ENCODE results near the gene SEC23B.
"Not testable (repeated sequence)": the region's sequence is repeated elsewhere in the genome, so short reads cannot be mapped to it uniquely, and the experiment has no call there.

Gene SEC23B

DNA sequence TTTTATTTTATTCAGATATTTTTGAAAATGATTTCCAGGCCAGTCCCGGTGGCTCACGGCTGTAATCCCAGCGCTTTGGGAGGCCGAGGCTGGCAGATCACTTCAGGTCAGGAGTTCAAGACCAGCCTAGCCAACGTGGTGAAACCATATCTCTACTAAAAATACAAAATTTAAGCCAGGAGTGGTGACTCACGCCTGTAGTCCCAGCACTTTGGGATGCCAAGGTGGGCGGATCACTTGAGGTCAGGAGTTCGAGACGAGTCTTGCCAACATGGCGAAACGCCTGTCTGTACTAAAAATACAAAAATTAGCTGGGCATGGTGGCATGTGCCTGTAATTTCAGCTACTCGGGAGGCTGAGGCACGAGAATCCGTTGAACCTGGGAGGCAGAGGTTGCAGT is 19.0 kb downstream of the SEC23B start:
- DNase-seq: not testable (repeated sequence)

DNA sequence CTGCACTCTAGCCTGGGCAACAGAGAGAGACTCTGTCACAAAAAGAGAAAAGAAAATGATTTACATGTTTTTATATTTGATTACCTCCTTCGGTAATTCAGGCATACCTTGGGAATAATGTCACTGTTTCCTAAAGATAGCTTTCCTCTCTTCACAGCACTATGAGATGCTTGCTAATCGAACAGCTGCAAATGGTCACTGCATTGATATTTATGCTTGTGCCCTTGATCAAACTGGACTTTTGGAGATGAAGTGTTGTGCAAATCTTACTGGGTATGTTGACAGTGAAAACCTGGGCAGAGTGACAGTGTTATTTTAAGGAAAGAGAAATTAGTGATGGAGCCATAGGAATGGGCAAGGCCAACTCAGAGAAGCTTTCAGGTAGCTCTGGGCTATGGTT is 19.6 kb downstream of the SEC23B start:
- DNase-seq: no peak

DNA sequence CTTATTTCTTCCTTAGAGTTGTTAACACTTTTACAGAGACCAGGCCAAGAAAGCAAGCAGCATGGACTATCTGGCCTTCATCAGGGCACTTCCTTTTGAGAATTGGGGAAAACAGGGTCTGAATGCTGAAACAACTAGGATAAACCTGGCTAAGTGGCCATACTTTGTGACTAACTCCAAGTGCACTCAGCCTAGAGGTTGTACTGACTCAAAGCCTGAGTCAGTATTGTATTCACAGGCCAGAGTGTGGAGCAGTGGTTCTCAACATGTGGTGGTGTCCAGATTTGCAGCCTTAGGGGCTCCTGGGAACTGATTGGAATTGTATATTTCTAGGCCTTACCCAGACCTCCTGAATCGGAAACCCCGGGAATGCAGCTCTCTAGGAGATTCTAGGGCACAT is 20.1 kb downstream of the SEC23B start:
- no peak for DNase-seq

DNA sequence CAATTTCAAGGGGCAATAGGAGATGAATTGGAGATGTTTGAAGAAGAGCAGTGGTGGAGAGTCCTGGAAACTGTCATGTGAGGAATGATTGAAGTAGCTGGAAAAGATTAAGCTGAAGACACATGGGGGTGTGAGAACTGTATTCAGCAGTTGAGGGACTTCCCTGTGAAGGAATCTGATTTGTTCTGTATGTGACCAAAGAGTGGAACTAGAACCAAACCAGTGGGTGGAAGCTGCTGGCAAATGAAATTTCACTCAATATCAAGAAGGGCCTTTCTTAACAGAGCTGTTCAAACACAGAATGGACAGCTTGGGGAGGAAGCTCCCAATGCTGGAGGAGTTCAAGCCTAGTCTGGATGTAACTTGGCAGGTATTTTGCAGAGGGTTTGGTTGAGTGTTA is 21.3 kb downstream of the SEC23B start:
- DNase-seq: no peak

DNA sequence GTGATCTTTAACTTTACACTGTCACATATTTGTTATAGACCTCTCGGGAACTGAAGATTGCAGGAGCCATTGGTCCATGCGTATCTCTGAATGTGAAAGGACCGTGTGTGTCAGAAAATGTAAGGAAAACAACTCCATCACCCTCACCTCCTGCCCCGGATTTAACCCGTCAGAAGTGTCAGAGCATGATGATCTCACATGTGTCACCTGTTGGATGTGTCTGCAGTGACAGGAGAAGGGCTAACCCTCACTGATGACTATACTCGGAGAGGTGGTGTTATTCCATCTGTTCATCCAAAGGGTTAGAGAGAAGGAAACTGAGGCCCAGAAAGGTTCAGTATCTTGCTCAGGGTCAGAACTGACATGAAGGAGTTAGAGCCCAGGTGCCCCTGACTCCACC is 24.9 kb downstream of the SEC23B start:
- DNase-seq: no peak

DNA sequence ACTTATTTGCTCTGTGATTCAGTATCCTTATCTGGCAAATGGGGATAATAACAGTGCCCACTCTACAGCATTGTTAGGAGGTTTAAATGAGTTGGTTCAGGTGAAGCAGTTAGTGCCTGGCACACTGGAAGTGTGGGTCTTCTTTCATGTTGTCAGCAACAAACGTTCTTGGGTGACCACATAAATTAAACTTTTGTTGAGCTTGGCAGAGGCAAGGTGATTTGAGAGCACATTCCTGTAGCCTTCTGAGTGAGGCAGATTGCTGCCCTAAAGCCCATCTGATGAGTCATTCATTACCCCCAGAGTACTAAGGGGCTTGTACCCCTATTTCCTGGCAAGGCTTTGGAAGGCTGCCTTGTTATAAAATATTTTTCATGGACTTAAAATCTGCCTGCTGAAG is 25.8 kb downstream of the SEC23B start:
- DNase-seq: no peak

DNA sequence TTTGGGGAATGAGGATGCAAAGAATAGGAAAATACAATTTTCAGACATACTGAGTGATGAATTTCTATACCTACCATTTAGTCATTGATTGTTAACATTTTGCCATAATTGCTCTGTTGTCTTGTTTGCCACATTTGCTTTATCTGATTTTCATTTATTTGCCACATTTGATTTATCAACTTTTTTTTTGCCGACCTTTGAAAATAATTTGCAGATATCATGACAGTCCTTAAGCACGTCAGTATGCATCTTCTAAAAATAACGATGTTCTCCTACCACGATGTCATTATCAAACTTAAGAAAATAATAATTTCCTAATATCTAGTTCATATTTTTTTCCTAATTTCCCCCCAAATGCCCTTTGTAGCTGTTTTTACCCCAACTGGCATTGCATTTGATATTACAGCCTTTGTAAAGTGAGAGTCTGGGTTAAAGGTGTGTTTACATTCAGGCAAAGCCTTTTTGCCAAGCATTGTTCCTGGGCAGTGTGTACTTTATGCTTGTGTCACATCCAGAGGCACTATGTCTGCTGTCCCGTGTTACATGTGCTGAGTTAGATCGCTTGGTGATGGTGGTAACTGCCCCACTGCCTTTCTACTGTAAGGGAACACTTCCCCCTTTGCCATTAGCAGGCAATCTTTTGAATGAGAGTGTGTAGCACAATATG is 26.4 kb downstream of the SEC23B start:
- no peak for DNase-seq

DNA sequence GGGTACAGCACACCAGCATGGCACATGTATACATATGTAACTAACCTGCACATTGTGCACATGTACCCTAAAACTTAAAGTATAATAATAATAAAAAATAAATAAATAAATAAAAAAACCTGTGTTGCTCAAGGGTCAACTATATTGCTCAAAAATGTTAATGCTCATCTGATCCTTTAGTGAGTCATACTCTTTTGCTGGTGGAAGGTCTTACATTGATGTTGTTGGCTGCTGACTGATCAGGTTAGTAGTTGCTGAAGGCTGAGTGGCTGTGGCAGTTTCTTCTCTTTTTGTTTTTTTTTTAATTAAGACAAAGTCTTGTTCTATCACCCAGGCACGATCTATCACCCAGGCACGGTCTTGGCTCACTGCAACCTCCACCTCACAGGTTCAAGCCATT is 29.9 kb downstream of the SEC23B start:
- no peak for DNase-seq

DNA sequence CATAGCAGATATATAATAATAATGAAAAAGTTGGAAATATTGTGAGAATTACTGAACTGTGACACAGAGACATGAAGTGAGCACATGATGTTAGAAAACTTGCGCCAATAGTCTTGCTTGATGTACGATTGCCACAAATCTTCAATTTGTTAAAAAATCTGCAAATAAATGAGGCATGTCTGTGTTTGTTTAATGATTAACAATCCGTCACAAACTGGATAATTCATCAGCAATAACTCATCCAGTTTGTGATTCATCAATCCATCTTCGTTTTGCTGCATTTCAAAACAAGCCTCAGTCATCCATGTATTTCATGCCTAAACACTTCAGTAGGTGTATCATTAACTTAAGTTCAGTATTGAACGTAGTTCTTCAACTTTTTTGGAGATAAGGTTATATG is 34.0 kb downstream of the SEC23B start:
- no peak for DNase-seq

DNA sequence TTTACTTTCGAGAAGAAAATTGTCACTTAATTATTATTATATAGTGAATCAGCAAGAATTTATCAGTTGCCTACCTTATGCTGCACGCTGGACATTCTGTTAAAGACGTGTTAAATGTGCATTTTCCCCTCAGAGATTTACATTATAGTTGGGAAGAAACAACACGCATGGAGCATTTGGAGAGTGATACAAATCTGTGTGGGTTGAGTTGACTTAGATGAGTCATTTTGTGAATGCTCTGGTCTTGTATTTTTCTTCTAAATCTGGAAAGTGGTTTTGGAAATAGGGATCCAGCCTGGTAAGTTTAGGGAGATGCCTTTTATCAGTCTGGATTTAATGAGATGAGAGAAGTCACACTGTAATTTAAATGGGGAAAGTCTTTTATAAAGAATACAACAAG is 35.5 kb downstream of the SEC23B start:
- no peak for DNase-seq

DNA sequence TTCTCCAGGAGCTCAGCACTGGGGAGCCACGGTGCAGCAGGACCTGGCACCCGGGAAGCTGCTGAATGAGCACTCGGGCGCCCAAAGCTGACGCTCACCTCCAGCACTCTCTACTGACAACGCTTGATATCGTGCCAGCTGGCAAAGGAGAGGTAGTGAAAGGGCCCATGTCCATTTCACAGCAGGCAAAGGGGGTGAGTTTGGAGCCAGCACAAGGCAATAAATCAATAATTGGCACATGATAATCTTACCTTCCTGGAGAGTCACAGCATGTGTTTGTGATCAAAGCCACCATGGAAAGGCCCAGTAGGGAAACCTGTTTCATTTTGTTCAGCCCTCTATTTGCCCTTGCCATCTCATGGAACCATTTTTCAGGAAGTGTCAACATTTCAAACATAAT is 36.2 kb downstream of the SEC23B start:
- DNase-seq: no peak

DNA sequence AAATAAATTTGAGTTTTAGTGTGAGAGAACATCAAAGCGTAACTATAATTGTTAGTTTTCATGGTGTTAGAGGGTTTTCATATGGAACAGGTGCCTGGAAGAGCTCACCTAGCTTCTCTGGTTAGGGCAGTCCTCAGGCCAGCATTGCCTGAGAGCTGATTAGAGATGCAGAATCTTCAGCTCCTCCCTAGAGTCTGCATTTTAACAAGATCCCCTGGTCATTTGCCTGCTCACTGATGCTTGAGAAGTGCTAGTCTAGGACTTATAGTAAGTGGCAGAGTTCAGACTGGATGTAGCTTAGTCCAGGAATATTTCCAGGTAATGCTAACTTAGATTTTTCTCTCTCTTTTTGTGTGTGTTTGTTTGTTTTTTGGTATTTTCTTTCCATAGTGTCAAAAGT is 37.8 kb downstream of the SEC23B start:
- no peak for DNase-seq

DNA sequence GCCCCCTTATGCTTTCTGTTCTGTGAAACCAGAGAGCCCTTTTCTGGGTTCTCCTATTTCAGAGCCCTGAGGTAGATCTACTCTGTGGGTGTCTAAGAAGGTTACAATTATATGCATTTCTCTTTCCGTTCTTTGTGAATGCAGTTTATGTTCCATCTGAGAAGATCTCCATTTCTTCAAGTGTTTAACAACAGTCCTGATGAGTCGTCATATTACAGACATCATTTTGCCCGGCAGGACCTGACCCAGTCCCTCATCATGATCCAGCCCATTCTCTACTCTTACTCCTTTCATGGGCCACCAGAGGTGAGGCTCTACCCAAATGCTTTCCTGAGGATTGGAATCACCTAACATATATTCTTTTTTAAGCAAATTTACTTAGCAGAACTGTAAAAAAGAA is 40.7 kb downstream of the SEC23B start:
- DNase-seq: no peak

DNA sequence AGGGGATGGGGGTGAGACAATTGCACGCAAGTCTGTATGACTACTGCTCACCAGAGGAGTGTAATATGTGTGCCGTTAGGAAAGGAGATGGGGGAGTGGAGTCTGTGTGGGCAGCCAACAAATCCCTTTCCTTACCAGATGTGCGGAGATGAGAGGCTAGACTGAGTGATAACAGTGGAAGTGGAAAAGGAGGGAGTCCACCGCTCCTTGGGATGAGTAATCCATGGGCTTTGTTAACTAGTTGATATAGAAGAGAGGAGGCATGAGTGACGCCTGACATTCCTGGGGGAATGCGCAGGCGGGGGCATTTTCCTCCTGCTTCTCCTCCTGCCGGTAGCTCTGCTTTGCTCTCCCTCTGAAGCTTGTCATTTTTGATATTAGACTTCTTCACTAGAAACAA is 46.0 kb downstream of the SEC23B start:
- DNase-seq: no peak

DNA sequence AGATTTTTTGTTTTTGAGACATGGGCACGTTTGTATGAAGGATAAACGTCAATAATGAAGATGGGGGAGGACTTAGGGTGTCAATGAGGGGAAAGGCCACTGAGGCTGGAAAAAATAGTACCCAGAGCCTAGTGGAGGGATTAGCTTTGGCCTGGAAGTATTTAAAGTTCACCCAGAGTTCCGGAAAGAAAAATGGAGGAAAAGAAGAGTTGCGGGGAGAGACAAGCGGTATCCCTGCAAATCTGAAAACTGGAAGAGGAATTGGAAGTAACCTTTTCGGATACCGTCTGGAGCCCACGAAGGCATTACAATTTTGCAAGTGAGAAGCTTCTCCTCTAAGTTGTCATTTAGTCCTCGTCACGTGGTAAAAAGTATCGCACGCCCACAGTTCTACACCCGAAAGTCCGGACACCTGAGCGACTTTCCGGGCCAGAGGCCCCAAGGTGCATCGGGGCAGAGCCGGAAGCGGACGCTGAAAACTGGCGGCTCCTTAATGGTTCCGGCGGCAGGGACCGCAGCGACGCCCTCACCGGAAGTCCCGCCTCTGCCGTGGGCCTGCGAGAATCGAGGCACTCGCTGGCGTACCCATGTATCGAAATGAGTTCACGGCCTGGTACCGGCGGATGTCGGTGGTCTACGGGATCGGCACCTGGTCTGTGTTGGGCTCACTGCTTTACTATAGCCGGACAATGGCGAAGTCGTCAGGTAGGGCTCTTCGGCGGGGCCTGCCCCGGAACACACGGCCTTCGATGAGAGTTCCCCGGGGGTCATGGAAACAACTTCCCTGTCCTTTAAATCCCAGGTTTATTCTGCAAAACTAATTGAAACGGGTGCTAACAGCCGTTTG is 59.4 kb downstream of the SEC23B start, which contains the start of gene SMIM26:
TSS of gene SMIM26 (plus strand) at position 541 of the 847 bp plus-strand sequence. CDS start at position 588, 47 bp downstream.
- DNase-seq: peak; percentile 96

DNA sequence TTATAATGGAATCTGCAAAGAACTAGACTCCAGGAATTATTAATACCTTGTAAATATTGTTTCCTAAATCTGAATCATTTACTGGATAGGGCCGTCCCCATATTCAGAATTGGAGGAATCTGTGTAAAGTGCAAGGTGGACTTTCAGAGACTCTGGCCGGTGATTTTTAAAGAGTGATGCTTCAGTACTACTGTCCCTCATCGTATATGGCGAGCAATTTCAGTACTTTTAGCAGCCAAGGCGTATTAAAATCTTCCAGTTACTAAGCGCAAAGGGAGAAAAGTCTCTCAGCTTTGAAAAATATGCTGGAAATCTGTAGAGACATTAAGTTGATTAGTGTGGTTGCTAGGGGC is 60.0 kb downstream of the SEC23B start:
- no peak for DNase-seq

DNA sequence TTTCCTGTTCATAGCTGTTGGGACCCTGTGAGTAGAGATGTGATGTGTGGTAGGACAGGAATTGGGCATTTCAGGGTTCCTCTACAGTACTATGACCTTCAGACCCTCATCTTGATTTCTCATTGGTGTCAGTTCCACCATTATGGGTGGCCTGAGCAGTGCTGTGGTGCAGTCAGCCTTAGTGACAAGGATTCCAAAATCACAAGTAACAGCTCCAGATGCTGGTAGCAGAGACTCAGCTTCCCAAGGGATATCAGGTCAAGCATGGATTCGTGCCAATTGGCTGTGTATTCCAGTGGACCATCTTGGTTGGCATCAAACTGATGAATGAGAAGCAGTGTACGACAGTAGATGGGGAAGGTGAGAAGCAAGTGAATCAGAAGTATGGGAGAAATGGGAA is 63.3 kb downstream of the SEC23B start:
- DNase-seq: no peak

DNA sequence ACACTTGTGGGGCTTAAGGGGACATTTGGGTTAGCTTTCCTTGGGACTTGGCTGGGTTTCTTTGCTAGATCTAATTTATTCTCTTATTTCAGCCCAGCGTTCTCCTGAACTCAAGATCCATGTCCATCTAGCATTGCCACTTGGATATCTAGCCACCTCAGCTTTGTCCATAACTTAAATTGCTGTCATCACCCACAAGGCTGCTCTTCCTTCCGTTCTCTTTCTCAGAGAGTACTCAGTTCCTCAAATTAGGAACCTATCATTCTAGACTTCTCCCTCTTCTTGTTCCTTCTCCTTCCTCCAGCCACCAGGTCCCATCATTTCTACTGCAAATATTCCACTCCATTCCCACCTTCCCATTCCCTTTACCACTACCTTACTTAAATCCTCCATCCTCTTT is 63.8 kb downstream of the SEC23B start:
- no peak for DNase-seq

DNA sequence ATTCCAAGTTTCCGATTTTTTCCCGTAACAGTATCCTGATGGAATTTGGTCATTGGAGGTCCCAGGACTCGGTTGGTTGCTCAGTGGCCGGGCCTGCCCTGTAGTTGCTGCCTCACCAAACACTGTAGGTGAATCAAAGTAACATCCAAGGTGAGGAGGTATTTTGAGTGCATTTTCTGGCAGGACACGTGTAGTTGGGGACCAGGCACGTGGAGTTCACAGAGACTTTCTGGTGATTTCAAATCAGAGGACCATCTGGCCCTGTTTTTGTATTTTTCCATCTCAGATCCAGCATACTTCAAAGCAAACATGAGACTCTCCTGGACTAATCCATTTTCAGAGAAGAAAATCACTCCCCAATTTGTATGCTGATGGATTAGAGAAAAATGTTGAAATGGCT is 70.2 kb downstream of the SEC23B start:
- DNase-seq: no peak

DNA sequence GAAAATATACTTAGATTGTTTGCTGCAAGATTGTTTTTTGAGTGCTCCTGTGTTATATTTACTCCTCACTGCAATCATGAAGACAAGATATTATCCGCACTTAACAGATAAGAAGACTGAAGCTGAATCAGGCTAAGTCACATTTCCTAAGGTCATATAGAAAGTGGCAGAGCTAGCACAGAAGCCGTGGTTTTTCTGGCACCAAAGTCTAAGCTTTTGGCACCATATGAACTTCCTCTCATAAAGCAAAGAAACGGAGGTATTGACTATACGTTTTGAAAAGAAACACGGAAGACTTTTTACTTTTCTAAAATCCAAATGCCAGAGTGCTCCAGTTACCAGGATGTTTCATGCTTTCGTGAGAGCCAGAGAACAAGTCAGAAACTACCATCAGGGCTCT is 70.8 kb downstream of the SEC23B start:
- DNase-seq: no peak

DNA sequence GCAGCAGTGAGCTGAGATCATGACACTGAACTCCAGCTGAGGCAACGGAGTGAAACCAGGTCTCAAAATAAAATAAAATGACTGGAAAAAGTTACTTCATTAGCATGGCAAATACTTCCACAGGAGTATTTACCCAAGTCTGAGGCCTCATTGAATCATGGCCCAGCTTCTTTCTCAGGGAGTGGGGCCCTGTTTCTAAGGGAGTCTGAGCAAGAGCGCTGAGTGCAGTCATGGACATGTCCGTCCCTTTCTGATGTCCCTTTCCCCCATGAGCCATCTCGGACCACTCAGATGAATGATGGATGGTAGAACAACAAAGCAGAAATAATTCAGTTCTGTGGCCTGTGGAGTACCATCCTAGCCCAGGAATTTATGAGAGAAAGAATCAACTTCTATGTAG is 72.3 kb downstream of the SEC23B start:
- DNase-seq: no peak

DNA sequence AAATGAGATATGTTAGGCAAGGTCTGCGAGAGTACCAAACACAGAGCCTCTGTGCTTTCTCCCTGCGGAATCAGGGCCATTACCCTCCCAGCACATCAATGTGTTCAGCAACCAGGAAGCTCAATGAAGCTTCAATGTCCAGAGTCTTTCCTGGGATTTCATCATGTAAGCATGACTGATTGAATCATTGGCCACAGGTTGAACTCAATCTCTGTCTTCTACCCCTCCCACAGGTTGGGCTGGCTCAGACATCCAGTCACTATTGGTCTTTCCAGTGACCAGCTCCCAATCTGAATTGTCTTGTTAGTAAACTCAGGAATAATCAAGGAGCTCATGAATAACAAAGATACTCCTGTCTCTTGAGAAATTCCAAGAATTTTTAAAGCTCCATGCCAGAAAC is 77.4 kb downstream of the SEC23B start:
- no peak for DNase-seq

DNA sequence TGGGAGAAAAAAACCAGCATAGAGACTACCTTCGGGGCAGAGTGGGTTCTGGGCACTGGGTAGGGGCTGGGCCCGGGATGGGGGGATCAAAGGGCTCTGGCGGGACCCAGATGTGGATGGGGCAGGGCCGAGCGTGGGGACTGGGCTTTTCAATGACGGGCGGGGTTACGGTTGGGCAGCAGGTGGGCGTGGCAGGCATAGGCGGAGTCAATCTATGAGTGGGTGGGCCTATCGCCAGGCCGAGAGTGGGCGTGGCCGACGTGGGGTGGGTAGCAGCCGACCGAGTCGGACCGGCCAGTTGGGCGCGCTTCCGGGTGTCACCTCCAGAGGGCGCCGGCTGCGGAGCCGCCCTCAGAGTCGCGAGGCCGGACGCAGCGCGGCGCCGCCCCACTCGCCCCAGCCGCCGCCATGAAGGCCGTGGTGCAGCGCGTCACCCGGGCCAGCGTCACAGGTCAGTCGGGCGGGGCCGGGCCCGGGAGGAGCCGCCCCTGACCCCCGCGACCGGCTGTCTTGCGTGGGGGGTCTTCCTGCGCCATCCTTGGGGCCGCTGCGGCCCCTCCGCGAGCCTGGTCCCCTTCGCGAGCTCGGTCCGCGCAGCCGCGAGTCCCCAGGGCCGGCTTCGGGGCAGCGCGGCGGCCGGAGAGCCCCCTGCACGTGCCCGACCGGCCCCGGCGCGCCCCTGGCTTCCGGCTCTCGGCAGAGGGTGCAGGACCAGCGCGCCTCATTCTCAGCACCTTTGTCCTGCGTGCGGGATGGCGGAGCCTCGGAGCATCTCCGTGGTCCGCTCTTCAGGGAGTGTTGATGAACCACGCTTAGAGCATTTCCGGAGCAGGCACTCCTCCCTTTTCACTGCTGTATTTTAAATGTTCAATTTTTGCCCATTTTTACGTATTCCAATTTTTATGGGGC is 80.2 kb downstream of the SEC23B start, which contains the start of gene DTD1:
TSS of gene DTD1 (plus strand) at position 390 of the 909 bp plus-strand sequence. CDS start at position 409, 19 bp downstream.
- DNase-seq: peak; percentile 87

DNA sequence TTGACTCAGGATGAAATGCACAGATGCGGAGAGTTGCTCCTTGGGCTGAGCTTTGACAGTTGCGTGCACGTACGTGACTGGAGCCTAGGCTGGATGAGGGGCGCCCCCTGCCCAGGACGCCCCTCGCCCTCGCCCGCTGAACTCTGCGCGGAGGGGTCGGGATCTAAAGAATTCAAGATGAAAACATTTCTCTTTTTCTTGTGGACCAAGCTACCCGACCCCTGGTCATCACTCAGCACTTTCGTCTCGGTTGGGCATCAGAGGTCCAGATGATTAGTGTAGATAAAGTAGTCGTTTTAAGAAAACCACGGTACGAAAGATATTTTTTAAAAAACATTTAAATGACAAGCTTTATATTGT is 80.8 kb downstream of the SEC23B start:
- peak; percentile 22 for DNase-seq
